Measurements from ENCODE around the gene ASTN2. TPM values are rescaled to one million over a fixed set of nuclear protein-coding genes. Genes with fewer than 3 reads are reported as not detected.

ASTN2 gene
- polyA plus RNA-seq, 1 experiment, result 12.8 TPM

GRCh38 chr9:117266855-117267497 is 147.9 kb downstream of the ASTN2 start:
- ChIA-PET CTCF (interaction anchor here (1.3 kb wide), 1 partner anchor 13 kb away, joined by 3 read pairs; no protein-coding TSS in a partner anchor), POLR2A (no interaction called here)
- Histone ChIP-seq H3K27me3 (ENCODE audit: control insufficient read depth, insufficient read depth, low read length) (no peaks in the 10 kb centered on the region; the same call in 1 of the 2 replicates), H3K4me3 (ENCODE audit: low read depth, low read length) (no peak overlapping the region), H3K36me3 (ENCODE audit: control insufficient read depth, insufficient read depth, low read length) (no peaks in the 10 kb centered on the region)
- DNase-seq (ENCODE audit: low read depth), result no peak
- TF ChIP-seq, protein P1, sequence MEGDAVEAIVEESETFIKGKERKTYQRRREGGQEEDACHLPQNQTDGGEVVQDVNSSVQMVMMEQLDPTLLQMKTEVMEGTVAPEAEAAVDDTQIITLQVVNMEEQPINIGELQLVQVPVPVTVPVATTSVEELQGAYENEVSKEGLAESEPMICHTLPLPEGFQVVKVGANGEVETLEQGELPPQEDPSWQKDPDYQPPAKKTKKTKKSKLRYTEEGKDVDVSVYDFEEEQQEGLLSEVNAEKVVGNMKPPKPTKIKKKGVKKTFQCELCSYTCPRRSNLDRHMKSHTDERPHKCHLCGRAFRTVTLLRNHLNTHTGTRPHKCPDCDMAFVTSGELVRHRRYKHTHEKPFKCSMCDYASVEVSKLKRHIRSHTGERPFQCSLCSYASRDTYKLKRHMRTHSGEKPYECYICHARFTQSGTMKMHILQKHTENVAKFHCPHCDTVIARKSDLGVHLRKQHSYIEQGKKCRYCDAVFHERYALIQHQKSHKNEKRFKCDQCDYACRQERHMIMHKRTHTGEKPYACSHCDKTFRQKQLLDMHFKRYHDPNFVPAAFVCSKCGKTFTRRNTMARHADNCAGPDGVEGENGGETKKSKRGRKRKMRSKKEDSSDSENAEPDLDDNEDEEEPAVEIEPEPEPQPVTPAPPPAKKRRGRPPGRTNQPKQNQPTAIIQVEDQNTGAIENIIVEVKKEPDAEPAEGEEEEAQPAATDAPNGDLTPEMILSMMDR (IDR thresholded peaks at IDR 0.05; ENCODE audit: insufficient read depth, low read depth, low read length), result no peak

DNA sequence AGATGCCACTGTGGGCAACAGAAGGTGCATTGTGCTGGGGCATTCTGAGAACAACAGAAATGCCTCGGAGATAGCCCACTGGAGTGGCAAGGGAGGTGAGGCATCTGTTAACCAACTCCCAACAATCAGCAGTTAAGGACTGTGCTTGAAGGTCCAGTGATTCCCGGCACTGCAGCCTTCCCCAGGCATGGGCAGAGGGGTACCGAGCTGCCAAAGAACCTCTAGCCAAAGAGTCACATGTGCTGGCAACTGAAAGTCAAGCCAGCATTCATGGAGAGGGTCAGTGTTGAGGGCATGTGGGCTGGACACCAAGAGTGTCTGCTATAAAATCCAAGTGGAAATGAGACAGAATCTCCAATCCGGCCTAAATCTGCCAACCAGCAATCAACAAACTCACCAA is 149.6 kb downstream of the ASTN2 start:
- H3K36me3 ChIP-seq (ENCODE audit: control insufficient read depth, insufficient read depth, low read length), result no peaks in the 10 kb centered on the region
- H3K27me3 ChIP-seq (ENCODE audit: control insufficient read depth, insufficient read depth, low read length), result no peaks in the 10 kb centered on the region; the same call in 1 of the 2 replicates
- TF ChIP-seq, protein P1 (IDR thresholded peaks at IDR 0.05; ENCODE audit: insufficient read depth, low read depth, low read length), result no peak
- DNase-seq (ENCODE audit: low read depth), result no peak
- POLR2A ChIA-PET, result no interaction called here
- no peak overlapping the region for H3K4me3 ChIP-seq (ENCODE audit: low read depth, low read length)
- CTCF ChIA-PET, result no interaction called here

DNA sequence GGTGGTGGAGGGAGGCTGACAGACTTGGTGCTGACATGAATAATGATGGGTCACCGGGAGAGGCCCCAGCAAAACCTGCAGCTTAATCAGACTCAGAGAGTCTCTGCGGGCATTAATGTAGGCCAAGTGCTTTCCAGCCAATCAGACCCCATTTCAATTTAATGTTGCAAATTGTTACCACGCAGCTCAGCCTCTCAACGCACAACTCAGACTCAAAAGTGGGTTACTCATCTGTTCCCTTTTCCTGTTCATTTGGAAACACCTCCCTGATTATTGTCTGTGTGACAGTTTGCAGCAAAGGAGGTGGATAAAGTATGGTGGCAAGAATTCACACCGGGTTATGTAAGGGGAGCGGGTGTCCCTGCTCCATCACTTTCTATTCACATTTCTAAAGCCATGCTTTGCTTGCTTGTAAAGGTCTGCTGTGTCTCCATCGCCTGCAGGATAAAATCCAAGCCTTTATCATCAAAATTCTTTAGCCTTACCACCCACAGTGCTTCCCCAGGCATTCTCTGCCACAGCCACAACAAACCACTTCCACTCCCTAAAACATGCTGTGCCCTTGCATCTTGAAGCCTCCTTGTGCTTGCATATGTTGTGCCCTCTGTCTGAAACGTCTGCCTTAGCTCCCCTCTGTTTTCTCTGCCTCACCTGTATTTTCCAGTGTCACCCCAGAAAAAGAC is 156.5 kb downstream of the ASTN2 start:
- POLR2A ChIA-PET, result no interaction called here

GRCh38 chr9:117253261-117253660 is 161.6 kb downstream of the ASTN2 start:
- TF ChIP-seq, protein P1 (IDR thresholded peaks at IDR 0.05; ENCODE audit: insufficient read depth, low read depth, low read length), result no peak
- CTCF ChIA-PET, result interaction anchor here (1.0 kb wide), 1 partner anchor 15 kb away, joined by 3 read pairs; no protein-coding TSS in a partner anchor

More for the DNA sequence above, 156.5 kb downstream of the ASTN2 start:
- H3K4me3 ChIP-seq (ENCODE audit: low read depth, low read length), result no peak overlapping the region
- CTCF ChIA-PET, result no interaction called here
- H3K27me3 ChIP-seq (ENCODE audit: control insufficient read depth, insufficient read depth, low read length), result no peaks in the 10 kb centered on the region
- DNase-seq (ENCODE audit: low read depth), result no peak
- H3K36me3 ChIP-seq (ENCODE audit: control insufficient read depth, insufficient read depth, low read length), result no peaks in the 10 kb centered on the region
- TF ChIP-seq, protein P1 (IDR thresholded peaks at IDR 0.05; ENCODE audit: insufficient read depth, low read depth, low read length), result no peak

GRCh38 chr9:117250610-117251215 is 164.1 kb downstream of the ASTN2 start:
- no peaks in the 10 kb centered on the region for H3K36me3 ChIP-seq (ENCODE audit: control insufficient read depth, insufficient read depth, low read length)
- no peak overlapping the region for H3K4me3 ChIP-seq (ENCODE audit: low read depth, low read length)
- TF ChIP-seq, protein P1 (IDR thresholded peaks at IDR 0.05; ENCODE audit: insufficient read depth, low read depth, low read length), result no peak
- DNase-seq (ENCODE audit: low read depth), result no peak
- POLR2A ChIA-PET, result no interaction called here
- CTCF ChIA-PET, result no interaction called here
- H3K27me3 ChIP-seq (ENCODE audit: control insufficient read depth, insufficient read depth, low read length), result no peaks in the 10 kb centered on the region

More at GRCh38 chr9:117253261-117253660, 161.6 kb downstream of the ASTN2 start:
- H3K4me3 ChIP-seq (ENCODE audit: low read depth, low read length), result no peak overlapping the region
- no peak for DNase-seq (ENCODE audit: low read depth)
- H3K27me3 ChIP-seq (ENCODE audit: control insufficient read depth, insufficient read depth, low read length), result no peaks in the 10 kb centered on the region
- H3K36me3 ChIP-seq (ENCODE audit: control insufficient read depth, insufficient read depth, low read length), result no peaks in the 10 kb centered on the region
- POLR2A ChIA-PET, result no interaction called here
